NOMO-1 treated with dmso at 0.1 percent for 144 hours (cell line): ENCODE results near the gene COA5.

ENCODE experiments used
- DNase-seq: peaks from one replicate; lab custom pipeline; 2025; ENCODE audit not compliant: unreplicated experiment; lab: John Stamatoyannopoulos, UW

Gene COA5

DNA sequence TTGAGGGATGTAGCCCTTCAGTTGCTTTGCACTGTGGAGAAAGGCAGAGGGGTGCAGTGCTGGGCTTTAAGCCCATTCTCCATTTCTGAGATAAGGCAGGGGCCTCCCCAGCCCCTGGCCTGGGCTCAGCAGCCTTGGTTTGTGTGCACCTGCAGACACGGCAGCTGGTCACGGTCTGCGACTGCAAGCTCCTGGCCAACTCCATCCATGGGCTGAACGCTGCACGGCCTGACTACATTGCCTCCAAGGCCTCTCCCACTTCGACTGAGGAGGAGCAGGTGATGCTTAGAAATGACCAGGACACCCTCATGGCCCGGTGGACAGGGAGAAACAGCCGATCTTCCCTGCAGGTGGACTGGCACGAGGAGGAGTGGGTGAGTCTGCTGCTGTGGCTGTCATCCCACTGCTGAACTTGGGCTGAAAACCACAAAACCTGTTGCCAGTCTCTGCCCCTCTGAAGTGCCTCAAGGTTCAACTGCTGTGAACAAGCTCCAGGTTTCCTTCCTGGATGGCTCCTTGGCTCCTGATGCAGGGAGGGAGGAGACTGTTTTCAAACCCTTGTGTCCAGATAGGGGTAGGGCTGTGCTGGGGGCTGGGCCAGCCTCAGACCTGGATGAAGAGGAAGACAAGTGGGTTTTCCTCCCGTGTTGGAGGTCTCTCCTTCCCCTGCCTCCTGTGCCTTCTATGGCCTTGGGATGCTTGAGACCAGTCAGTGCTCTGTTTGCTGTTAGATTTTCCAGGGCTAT, 54.0 kb downstream of the COA5 start:
- no peak for DNase-seq

GRCh38 chr2:98552499-98553179, 55.7 kb downstream of the COA5 start:
- no peak for DNase-seq

DNA sequence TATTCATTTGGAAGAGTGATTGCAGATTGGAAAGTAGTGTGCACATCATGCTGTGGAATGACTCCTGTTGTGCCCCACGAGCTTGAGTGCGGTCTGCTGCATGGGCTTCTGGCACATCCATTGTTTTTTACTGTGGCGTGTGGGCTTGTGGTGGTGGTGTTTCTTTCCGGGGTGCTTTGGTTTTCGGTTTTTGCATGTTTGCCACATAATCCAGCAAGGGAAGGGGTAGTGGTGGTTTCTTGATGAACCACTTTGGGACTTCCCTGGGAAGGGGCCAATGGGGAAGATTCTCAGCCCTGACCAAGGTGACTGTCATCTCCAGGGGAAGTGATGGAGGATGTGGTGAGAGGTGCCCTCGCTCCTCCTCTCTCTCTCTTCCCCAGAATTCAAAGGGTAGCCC, 57.0 kb downstream of the COA5 start:
- DNase-seq = no peak

DNA sequence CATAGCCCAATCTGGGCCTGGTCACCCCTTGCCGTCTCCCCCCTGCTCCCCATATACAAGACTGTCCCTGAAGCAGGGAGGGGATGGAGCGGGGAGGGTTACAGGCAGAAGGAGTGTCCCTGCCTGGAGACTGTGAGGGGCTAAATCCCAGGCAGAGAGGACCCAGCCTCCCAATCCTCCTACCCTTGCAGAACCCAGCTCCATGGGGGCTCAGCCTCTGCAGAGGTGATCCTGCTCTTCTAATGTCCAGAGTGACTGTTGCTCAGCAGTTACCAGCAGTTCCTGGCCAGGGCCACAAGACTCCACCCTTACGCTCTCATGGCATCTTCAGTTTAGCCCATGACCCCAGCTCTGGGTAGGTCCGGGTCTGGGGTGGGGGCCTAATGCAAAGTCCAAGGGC, 58.1 kb downstream of the COA5 start:
- DNase-seq = no peak
